ENCODE data around the gene FILIP1L.

- TF ChIP-seq TCF12 (IDR thresholded peaks at IDR 0.05; ENCODE audit: low read depth), result no peak
- no peak for TF ChIP-seq EP300 (IDR thresholded peaks at IDR 0.05; ENCODE audit: borderline replicate concordance)
- TF ChIP-seq RAD21 (IDR thresholded peaks at IDR 0.05; ENCODE audit: low read depth), result no peak
Measured at GRCh38 chr3:99843590-99844258, 270.6 kb downstream of the FILIP1L start.
